IMR-90 (cell line): ENCODE measurements around the gene ETS1.

Experiments used
- CEBPB ChIP-seq: IDR thresholded peaks from 2 replicates; pipeline ENCODE4 v1.6.1; 2012; ENCODE audit warnings: low read depth, low read length, improper control_type of control experiment
- POLR2A ChIP-seq: IDR thresholded peaks from 2 replicates; pipeline ENCODE4 v1.6.1; 2012; ENCODE audit warnings: mild to moderate bottlenecking, low read depth, low read length
- RFX5 ChIP-seq: IDR thresholded peaks from 2 replicates; pipeline ENCODE4 v1.8.0; 2012; ENCODE audit warnings: low read depth, mild to moderate bottlenecking, low read length, moderate library complexity
- TF ChIP-seq, protein P1 (sequence below): conservative IDR thresholded peaks from 2 replicates; pipeline ENCODE4 v1.5.1; 2012; ENCODE audit warnings: mild to moderate bottlenecking, low read depth, low read length, improper control_type of control experiment

DNA sequence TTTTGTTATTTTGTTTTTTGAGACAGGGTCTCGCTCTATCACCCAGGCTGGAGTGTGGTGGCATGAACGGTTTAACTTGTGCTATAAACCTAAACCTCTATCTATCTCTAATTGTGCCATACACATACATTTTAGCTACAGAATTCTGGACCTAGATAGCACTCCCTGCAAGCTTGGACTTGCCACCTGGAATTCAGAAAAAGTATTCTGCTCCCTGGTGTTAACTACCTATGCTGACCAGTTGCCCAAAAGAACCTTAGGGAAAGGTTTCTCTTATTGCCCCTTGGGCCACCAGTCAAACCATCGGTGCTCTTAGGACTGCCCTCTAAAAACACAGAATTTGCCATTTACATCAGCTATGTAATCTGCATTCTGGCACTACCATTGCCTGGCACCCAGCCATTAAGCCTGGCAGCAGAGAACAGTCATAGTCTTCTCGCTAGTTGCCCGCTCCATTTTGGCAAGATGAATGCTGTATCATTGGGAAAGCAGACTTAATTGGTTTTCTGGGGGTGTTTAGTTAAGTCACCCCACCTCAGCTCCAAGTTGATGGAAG is 55.3 kb downstream of the ETS1 start:
- TF ChIP-seq, protein P1, sequence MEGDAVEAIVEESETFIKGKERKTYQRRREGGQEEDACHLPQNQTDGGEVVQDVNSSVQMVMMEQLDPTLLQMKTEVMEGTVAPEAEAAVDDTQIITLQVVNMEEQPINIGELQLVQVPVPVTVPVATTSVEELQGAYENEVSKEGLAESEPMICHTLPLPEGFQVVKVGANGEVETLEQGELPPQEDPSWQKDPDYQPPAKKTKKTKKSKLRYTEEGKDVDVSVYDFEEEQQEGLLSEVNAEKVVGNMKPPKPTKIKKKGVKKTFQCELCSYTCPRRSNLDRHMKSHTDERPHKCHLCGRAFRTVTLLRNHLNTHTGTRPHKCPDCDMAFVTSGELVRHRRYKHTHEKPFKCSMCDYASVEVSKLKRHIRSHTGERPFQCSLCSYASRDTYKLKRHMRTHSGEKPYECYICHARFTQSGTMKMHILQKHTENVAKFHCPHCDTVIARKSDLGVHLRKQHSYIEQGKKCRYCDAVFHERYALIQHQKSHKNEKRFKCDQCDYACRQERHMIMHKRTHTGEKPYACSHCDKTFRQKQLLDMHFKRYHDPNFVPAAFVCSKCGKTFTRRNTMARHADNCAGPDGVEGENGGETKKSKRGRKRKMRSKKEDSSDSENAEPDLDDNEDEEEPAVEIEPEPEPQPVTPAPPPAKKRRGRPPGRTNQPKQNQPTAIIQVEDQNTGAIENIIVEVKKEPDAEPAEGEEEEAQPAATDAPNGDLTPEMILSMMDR = no peak
- TF ChIP-seq POLR2A (no peak), RFX5 (no peak), CEBPB (no peak)
